Smooth muscle cell (in vitro differentiated cells): ENCODE measurements around the gene MLLT6. TPM values are rescaled to one million over a fixed set of nuclear protein-coding genes. Genes with fewer than 3 reads are reported as not detected.

ENCODE experiments used
- DNase-seq: peaks from one replicate; lab custom pipeline; 2025; ENCODE audit not compliant: unreplicated experiment; lab: John Stamatoyannopoulos, UW
- H2AFZ ChIP-seq: fragments of 200-600 bp; sonication (generic); 2 replicates; pipeline ENCODE4 v1.6.0; 2016; ENCODE audit warnings: antibody characterized with exemption, low read depth, mild to moderate bottlenecking
- H3F3A ChIP-seq: fragments of 200-600 bp; sonication (generic); 2 replicates; pipeline ENCODE4 v1.6.0; 2017; ENCODE audit warnings: antibody characterized with exemption, low read depth
- H3K27ac ChIP-seq: fragments of 200-600 bp; sonication (generic); 2 replicates; pipeline ENCODE4 v1.5.1; 2016; ENCODE audit warnings: low read depth, mild to moderate bottlenecking
- H3K27me3 ChIP-seq: fragments of 200-600 bp; sonication (generic); 2 replicates; pipeline ENCODE4 v1.6.1; 2016; ENCODE audit warnings: low read depth, mild to moderate bottlenecking
- H3K36me3 ChIP-seq: fragments of 200-600 bp; sonication (generic); 2 replicates; pipeline ENCODE4 v1.5.1; 2016; ENCODE audit warnings: low read depth
- H3K4me1 ChIP-seq: fragments of 200-600 bp; sonication (generic); 2 replicates; pipeline ENCODE4 v1.5.1; 2016; ENCODE audit warnings: low read depth
- H3K4me2 ChIP-seq: fragments of 200-600 bp; sonication (generic); 2 replicates; pipeline ENCODE4 v1.6.0; 2016; ENCODE audit warnings: mild to moderate bottlenecking
- H3K4me3 ChIP-seq: fragments of 200-600 bp; sonication (generic); 2 replicates; pipeline ENCODE4 v1.5.1; 2016; ENCODE audit warnings: mild to moderate bottlenecking
- H3K79me2 ChIP-seq: fragments of 200-600 bp; sonication (generic); 2 replicates; pipeline ENCODE4 v1.6.0; 2016; ENCODE audit warnings: low read depth, mild to moderate bottlenecking
- H3K9ac ChIP-seq: fragments of 200-600 bp; sonication (generic); 2 replicates; pipeline ENCODE4 v1.6.0; 2016; ENCODE audit warnings: low read depth
- H3K9me3 ChIP-seq: fragments of 200-600 bp; sonication (generic); replicated peaks from 2 replicates; pipeline ENCODE4 v1.5.1; 2016; ENCODE audit warnings: low read depth
- H4K20me1 ChIP-seq: fragments of 200-600 bp; sonication (generic); 2 replicates; pipeline ENCODE4 v1.6.0; 2016; ENCODE audit warnings: low read depth
- WGBS: methylation state at CpG from one replicate; pipeline ENCODE4 v1.1.7; 2016; ENCODE audit warnings: low lambda C conversion rate; 5-methylcytosine and 5-hydroxymethylcytosine counted together
- polyA plus RNA-seq: library from polyadenylated mRNA; unstranded; fragments of >200 nt; fragmentation: Nextera tagmentation; extraction: Ambion mirVana; gene quantifications from 2 replicates; pipeline ENCODE4 v1.2.1, GENCODE V29; 2016
- total RNA-seq: library from RNA; depleted of rRNA; stranded (reverse); fragments of >200 nt; gene quantifications from 2 replicates; pipeline ENCODE4 v1.2.3, GENCODE V29; 2014
- TF ChIP-seq, protein P1 (sequence below): fragments of 200-600 bp; sonication (generic); IDR thresholded peaks from 2 replicates; pipeline ENCODE4 v1.5.1; 2017; ENCODE audit warnings: borderline replicate concordance, mild to moderate bottlenecking, antibody characterized with exemption; ENCODE audit not compliant: insufficient read depth, poor library complexity, severe bottlenecking

The MLLT6 gene
- total and polyA plus RNA-seq, 2 experiments from 2014 or later = 4.6 to 11.2 TPM

DNA sequence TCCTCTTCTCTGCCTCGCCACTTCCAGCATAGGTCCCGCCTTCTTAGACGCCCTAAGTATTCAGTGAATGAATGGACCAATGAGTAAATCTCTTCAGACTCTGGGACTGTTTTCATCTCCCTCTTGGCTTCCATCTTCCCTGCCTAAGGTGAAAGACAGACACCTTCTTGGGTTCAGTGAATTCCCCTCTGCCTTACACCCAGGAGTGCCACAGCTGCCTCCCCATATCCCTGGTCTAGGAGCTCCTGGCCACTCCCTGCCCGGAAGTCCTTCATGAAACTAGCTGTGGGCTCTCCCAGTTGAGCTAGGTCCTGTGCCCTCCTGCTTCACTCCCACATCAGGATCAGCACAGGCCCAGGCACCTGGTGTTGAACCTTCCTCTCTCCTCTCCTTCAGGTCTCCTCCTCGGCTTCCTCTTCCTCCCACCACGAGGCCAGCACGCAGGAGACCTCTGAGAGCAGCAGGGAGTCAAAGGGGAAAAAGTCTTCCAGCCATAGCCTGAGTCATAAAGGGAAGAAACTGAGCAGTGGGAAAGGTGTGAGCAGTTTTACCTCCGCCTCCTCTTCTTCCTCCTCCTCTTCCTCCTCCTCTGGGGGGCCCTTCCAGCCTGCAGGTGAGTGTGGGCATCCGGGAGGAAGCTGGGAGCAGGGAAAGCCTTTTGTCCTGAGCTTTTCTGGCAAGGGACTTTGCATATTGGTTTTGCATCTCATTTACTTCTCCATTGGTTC, 10.3 kb downstream of the MLLT6 start:
- Histone ChIP-seq H3K9ac (no peak overlapping the region), H3K27ac (no peak overlapping the region), H3K9me3 (no peaks in the 10 kb centered on the region), H3K27me3 (no peaks in the 10 kb centered on the region), H3K79me2 (no peaks in the 10 kb centered on the region), H2AFZ (no peak overlapping the region), H3K4me3 (no peak overlapping the region), H3F3A (no peaks in the 10 kb centered on the region), H3K36me3 (no peaks in the 10 kb centered on the region), H3K4me1 (peaks cover 11% of the 10 kb centered on the region), H4K20me1 (no peaks in the 10 kb centered on the region), H3K4me2 (no peak overlapping the region)
- WGBS = 85% methylated on average over 9 of the region's 9 CpGs
- TF ChIP-seq, protein P1, sequence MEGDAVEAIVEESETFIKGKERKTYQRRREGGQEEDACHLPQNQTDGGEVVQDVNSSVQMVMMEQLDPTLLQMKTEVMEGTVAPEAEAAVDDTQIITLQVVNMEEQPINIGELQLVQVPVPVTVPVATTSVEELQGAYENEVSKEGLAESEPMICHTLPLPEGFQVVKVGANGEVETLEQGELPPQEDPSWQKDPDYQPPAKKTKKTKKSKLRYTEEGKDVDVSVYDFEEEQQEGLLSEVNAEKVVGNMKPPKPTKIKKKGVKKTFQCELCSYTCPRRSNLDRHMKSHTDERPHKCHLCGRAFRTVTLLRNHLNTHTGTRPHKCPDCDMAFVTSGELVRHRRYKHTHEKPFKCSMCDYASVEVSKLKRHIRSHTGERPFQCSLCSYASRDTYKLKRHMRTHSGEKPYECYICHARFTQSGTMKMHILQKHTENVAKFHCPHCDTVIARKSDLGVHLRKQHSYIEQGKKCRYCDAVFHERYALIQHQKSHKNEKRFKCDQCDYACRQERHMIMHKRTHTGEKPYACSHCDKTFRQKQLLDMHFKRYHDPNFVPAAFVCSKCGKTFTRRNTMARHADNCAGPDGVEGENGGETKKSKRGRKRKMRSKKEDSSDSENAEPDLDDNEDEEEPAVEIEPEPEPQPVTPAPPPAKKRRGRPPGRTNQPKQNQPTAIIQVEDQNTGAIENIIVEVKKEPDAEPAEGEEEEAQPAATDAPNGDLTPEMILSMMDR = no peak
- DNase-seq = no peak

DNA sequence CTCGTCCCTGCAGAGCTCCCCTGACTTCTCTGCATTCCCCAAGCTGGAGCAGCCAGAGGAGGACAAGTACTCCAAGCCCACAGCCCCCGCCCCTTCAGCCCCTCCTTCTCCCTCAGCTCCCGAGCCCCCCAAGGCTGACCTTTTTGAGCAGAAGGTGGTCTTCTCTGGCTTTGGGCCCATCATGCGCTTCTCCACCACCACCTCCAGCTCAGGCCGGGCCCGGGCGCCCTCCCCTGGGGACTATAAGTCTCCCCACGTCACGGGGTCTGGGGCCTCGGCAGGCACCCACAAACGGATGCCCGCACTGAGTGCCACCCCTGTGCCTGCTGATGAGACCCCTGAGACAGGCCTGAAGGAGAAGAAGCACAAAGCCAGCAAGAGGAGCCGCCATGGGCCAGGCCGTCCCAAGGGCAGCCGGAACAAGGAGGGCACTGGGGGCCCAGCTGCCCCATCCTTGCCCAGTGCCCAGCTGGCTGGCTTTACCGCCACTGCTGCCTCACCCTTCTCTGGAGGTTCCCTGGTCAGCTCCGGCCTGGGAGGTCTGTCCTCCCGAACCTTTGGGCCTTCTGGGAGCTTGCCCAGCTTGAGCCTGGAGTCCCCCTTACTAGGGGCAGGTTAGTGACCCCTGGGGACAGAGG, 11.4 kb downstream of the MLLT6 start:
- no peak overlapping the region for H3K27ac ChIP-seq
- H3K4me1 ChIP-seq = peaks cover 11% of the 10 kb centered on the region
- H3K4me3 ChIP-seq = no peak overlapping the region
- H3K9ac ChIP-seq = no peak overlapping the region
- no peaks in the 10 kb centered on the region for H3K36me3 ChIP-seq
- H3K27me3 ChIP-seq = no peaks in the 10 kb centered on the region
- no peaks in the 10 kb centered on the region for H3F3A ChIP-seq
- H3K4me2 ChIP-seq = no peak overlapping the region
- TF ChIP-seq, protein P1 = no peak
- no peaks in the 10 kb centered on the region for H3K79me2 ChIP-seq
- H3K9me3 ChIP-seq = no peaks in the 10 kb centered on the region
- no peak for DNase-seq
- no peak overlapping the region for H2AFZ ChIP-seq
- WGBS = 97% methylated on average over 17 of the region's 18 CpGs
- H4K20me1 ChIP-seq = no peaks in the 10 kb centered on the region

DNA sequence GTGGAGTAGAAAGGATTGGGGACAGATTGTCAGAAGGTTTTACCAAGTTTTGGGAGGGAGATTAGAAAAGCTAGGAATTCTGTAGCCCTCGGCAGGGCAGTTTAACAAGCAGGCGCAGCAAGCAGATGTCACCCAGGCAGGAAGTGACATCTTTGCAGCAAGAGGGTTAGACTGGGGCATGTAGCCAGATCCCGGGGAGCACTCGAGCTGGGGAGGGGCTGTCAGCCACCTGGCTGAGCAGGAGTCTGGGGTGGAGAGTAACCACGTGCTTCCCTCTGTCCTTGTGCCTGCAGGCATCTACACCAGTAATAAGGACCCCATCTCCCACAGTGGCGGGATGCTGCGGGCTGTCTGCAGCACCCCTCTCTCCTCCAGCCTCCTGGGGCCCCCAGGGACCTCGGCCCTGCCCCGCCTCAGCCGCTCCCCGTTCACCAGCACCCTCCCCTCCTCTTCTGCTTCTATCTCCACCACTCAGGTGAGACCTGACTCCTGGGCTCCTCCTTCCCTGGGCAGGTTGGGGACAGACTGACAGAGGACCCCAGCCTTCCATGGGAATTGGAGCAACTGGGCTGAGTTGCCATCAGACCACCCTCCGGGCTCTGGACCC, 12.2 kb downstream of the MLLT6 start:
- Histone ChIP-seq H3K4me1 (peaks cover 11% of the 10 kb centered on the region), H3K79me2 (no peaks in the 10 kb centered on the region), H3K9me3 (no peaks in the 10 kb centered on the region), H3K9ac (no peak overlapping the region), H3K36me3 (no peaks in the 10 kb centered on the region), H4K20me1 (no peaks in the 10 kb centered on the region), H3K27me3 (no peaks in the 10 kb centered on the region), H2AFZ (no peak overlapping the region), H3K4me3 (no peak overlapping the region), H3K4me2 (no peak overlapping the region), H3K27ac (no peak overlapping the region), H3F3A (no peaks in the 10 kb centered on the region)
- TF ChIP-seq, protein P1 = no peak
- no peak for DNase-seq
- 91% methylated on average over 12 of the region's 12 CpGs for WGBS
